Ramos (cell line): Measurements from ENCODE around the gene NUDT3.
"Not testable (repeated sequence)": the region's sequence is repeated elsewhere in the genome, so short reads cannot be mapped to it uniquely, and the experiment has no call there.

Source experiments
- in situ Hi-C: fragments of 300-500 bp; cut with MboI; formaldehyde crosslinking; loops from one replicate; pipeline ENCODE4 v1.14.3; 2022; ENCODE audit warnings: low sequenced_read_pairs; ENCODE audit not compliant: unreplicated experiment

Gene NUDT3

DNA sequence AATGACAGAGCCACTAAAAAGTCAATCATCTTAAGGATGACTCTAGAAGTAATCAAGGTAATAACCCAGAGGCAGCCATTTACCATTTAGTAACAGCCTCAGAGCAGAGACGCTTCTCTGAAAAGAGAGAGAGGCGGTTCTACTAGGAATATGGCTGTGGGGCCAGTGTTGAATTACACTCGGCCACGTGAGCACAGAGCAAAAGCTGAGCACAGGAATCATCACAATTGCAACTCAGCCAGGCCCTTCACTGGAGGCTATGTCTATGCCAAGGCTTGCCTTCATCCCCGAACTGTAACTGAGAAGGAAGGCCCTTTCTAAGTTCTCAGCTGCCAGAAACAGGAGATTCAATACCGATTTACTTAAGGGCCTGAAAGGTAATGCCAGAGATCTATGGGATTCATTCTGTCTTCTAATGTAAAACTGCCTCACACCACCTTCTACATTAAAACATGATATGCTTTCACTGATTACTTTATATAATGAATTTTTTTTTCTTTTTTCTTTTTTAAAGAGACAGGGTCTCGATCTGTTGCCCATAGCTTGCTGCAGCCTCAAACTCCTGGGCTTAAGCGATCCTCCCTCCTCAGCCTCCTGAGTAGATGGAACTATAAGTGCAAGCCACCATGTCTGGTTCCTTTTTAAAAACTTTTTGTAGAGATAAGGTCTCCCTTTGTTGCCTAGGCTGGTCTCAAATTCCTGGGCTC, 67.6 kb downstream of the NUDT3 start:
- in situ Hi-C loops = no loop called here

DNA sequence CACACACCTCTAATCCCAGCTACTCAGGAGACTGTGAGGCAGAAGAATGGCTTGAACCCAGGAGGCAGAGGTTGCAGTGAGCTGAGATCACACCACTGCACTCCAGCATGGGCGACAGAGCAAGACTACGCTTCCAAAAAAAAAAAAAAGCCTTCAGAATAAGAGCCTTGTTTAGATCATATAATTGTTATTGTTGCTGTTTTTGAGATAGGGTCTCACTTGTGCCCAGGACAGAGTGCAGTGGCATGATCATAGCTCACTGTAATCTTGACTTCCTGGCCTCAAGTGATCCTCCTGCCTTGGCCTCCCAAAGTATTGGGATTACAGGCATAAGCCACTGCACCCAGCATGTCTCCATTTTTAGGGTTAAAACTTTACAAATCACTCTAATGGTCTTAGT, 68.2 kb downstream of the NUDT3 start:
- in situ Hi-C loops = not testable (repeated sequence)

DNA sequence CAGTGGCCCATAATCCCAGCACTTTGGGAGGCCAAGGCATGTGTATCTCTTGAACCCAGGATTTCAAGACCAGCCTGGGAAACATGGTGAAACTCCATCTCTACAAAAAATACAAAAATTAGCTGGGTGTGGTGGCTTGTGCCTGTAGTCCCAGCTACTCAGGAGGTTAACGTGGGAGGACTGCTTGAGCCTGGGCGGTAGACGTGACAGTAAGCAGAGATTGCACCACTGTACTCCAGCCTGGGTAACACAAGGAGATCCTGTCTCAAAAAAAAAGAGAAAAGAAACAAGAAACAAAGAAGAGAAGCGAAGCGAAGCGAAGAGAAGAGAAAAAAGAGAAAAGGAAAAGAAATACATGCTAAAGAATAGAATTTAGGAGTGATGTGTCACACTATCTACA, 69.2 kb downstream of the NUDT3 start:
- in situ Hi-C loops = no loop called here

DNA sequence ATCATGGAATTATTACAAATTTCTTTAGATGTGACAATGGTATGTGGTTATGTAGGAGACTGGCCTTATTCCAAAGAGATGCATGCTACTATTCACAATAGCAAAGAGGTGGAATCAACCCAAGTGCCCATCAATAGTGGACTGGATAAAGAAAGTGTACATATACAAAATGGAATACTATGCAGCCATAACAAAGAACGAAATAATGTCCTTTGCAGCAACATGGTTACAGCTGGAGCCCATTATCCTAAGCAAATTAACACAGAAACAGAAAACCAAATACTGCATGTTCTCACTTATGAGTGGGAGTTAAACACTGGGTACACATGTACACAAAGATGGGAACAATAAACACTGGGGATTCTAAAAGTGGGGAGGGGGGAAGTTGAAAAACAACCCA, 69.7 kb downstream of the NUDT3 start:
- in situ Hi-C loops = no loop called here

DNA sequence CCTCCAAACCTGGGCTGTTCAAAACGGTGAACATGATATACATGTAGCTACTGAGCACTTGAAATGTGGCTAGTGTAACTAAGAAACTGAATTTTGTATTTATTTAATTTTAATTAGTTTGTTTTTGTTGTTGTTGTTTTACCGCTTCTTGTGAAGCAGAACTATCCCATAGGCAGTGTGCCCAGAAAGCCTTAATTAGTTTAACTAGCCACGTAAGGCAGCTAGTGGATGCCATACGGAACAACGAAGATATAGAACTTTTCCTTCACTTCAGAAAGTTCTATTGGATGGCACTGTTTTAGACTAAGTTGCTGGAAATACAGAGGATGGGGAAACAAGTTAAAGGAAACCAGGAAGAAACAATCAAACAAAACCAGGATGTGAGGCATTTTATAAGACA, 70.6 kb downstream of the NUDT3 start:
- in situ Hi-C loops = no loop called here

DNA sequence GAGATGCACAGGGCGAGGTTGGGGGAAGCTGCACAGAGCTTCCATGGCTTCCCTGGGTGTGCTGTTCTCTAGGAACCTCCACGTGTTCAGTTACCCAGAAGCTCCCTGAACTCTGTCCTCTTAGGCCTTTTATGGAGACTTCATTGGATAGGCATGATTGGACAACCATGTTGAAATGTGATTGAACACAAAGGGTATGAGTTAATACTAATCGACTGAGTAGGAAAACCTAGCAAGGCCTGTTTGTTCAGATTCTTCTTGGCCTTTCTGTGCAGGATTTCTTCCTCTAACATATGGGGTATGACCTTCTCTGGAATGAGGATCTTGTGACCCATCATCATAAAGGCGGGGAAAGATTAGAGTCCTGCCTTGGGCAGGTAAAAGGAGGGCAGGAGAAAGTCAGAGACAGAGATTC, 73.0 kb downstream of the NUDT3 start:
- in situ Hi-C loops = no loop called here

DNA sequence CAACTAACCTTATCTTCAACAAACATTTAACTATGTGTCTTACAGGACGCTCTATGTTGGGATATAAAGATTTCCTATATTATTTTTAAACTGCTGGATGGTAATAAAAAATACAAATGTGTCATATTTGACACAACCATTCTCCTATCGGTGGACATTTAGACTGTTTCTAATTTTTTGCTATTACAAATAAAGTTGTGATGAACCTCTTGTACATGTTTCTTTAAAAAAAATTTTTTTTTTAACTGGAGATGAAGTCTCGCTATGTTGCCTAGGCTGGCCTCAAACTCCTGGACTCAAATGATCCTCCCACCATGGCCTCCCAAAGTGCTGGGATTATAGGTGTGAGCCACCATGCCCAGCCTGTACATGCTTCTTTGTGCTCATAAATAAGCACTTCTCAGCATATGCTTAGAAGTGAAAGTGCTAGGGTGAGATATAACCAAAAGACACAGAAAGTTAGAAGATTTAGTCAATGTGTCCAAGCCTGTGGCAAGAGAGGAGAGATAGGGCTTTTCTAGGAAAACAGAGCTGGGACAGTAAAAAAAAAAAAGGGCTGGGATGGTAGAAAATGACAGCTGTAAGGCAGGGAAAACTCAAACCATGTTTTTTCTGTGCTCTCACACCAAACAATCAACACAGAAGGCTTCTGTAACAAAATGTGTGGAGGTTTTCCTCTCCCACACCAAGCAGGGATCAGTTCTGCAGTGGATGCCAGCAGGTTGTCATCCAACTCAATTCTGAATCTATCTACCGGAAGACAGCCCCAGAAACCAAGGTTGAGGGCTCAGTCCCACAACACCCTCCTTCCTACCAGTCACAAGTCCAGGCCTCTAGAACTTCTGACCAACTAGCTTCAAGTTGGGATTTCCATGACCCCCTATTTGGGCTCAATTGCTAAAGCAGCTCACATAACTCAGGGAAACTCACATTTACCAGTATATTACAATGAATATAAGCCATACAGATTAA, 73.7 kb downstream of the NUDT3 start:
- in situ Hi-C loops = no loop called here

DNA sequence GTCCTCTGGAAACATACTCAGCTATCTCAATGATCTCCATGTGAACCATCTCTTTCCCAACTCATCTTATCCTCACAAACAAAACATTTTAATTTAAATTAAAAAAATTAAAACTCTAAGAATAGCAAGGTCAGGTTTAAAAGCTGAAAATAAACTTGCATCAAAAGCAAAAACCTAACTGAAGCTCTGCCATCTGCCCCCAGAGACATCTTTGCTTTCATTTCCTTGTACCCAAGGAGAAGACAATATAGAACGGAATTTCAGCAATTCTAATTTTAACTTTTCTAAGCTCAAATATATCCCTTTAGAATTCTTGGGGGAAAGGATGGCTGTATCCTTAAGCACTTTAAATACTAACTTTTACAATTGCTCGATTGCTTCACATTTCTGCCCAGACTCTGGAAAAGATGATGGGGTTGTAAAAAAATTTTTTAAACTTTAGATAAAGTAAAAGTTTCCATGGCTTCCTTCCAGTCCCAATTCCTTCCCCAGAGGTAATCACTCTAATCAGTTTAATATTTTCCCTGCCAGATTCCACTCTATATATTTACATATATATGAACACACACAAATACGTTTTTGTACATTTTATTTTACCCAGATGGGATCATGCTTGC, 74.5 kb downstream of the NUDT3 start:
- in situ Hi-C loops = no loop called here

DNA sequence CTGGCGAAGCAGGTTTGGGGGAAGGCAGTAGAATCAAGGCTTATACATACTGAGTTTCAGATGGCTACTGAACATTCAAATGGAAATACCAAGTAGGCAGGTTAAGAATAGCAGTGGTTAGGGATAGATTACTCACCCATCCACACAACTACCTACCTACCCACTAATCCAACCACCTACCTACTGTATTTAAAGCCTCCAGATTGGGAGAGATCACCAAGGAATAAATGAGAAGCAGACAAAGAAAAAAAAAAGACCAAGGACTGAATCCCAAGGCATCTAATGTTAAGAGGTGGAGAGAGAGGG, 75.3 kb downstream of the NUDT3 start:
- in situ Hi-C loops = no loop called here

DNA sequence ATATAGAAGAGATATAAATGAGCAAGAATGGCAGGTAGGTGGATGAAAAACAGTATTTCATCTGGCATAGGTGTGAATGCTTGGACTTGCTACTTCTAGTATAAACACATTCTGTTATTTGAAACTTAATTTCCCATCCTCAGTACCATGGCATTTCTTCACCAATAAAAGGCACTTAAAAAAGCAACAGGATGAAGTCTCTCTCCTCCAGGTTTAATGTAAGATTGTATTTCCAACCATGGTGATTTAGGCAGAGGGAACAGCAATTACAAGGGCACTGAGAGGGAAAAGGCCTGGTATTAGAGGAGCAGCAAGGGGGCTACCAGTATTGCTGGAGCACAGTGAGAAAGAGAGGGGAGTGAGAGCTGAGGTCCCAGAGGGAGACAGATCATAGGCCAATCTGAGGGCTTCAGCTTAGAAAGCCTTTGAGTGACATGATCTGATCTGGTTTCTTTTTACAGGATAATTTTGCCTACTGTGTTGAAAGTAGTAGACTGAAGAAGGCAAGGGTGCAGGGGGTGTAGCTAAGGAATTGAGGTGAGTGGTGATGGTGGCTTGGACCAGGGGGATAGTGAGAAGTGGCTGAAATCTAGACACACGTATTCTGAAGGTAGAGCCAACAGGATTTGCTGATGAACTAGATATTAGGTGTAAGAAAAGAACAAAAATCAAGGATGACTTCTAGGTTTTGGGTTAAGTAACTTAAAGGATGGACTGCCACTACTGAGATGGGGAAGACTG, 75.9 kb downstream of the NUDT3 start:
- in situ Hi-C loops = no loop called here

DNA sequence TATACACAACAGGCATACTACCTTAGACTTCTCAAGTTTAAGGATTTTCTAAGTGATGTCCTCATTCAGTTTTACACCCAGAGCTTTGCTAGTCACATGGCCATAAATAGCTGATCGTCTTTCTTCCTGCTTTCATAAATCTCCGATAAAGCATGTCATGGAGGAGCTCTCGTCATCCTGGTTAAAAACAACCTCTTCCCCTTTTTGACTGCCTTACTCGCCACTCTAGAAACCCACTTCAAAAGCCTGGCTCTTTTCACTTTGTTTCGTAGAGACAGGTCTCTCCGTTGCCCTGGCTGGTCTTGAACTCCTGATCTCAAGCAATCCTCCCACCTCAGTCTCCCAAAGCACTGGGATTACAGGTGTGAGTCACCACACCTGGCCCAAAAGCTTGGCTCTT, 76.7 kb downstream of the NUDT3 start:
- in situ Hi-C loops = no loop called here

DNA sequence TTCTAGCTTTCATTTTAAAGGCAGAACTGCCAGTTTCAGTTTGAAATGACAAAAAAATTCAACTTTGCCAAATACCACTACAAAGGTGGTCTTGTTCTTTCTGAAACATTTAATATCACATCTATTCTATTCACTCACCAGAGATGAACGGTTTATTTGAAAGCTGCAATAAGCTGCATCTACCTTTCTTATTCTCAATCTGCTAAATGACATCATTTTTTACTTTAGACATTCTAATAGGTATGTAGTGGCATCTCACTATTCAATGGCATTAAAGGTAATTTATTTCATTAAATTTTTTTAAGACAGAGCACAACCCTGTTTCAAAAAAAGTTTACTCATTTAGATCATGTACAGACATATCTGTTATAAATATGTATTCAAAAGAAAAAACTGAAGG, 77.2 kb downstream of the NUDT3 start:
- in situ Hi-C loops = no loop called here

DNA sequence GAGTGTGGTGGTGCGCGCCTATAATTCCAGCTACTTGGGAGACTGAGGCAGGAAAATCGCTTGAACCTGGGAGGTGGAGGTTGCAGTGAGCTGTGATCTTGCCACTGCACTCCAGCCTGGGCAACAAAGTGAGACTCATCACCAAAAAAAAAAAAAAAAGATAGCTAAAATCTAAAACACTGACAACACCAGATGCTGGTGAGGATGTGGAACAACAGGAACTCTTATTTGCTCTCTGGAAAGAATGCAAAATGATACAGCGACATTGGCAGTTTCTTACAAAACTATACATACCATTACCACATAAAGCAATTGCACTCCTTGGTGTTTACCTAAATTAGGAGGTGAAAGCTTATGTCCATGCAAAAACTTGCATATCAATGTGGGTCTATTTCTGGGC, 80.2 kb downstream of the NUDT3 start:
- in situ Hi-C loops = no loop called here

DNA sequence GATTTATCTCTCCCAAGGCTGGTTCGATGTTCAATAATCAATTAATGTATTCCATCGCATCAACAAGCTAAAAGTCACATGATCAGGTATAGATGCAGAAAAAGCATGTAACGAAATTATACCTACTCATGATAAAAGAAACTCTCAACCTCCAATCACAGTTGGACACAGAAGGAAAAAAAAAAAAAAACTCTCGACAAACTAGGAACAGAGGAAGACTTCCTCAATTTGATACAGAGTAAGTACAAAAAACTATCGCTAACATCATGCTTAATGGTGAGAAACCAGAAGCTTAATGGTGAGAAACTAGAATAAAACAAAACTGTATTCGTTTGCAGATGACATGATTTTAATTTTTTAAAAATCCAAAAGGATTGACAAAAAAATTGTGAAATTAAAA, 81.7 kb downstream of the NUDT3 start:
- in situ Hi-C loops = no loop called here

DNA sequence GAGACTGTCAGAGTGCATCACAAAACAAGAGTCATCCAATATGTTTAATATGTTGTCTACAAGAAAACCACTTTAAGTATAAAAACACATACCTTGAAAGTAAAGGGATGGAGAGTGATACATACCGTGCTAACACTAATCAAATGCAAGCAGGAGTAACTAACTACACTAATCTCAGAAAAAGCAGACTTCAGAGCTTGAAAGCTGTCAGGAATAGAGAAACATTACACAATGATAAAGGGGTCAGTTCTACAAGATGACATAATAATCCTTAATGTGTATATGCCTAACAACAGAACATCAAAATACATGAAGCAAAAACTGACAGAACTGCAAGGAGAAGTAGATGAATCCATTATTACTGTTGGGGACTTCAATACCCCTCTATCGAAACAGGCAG, 84.0 kb downstream of the NUDT3 start:
- in situ Hi-C loops = no loop called here

DNA sequence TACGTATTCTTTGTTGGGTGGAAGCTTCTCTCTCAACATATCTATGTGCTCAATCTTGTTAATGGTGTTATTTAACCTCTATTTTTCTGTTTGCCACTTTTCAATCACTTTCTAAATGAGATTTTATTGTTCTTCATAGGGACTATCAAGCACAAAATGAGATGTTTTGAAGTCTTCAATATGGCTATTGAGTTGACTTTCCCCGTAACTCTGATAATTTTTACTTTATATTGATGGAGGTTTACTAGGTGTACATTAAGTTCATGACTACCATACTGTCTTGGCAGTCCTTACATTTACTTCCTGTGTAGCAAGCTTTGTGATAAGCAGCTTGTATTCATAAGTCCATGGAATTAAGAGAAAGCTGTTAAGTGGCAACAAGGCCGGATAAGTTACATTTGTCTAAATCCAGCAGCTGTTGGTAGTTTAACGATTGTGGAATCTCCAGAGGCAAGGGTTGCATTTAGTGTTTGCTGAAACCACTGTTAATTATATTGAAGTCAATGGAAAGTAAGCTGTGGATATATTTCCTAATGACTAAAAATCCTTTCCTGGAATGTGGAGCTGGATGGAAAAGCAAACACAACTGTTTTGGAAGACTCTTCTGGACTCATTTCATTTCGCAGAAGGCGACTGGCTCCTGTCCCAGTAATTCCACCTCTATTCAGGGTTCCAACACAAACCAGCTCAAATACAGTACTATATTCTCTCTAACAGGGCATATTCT, 86.3 kb downstream of the NUDT3 start:
- in situ Hi-C loops = no loop called here

DNA sequence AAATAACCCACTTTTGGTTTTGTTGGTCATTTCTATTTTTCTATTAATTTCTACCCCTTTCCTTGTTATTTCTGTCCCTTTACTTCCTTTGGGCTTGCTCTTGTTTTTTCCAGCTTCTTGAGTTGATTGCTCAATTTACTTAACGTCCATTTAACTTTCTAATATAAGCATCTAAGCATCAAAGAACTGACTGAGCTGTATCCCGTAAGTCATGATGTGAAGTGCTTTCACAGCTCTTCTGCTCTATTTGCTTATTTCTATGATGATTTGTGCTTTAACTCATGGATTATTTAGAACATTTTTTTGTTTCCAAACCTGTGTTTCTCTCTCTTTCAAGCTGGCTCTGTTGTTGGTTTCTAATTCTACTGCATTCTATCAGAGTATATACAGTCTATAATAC, 87.0 kb downstream of the NUDT3 start:
- in situ Hi-C loops = no loop called here

DNA sequence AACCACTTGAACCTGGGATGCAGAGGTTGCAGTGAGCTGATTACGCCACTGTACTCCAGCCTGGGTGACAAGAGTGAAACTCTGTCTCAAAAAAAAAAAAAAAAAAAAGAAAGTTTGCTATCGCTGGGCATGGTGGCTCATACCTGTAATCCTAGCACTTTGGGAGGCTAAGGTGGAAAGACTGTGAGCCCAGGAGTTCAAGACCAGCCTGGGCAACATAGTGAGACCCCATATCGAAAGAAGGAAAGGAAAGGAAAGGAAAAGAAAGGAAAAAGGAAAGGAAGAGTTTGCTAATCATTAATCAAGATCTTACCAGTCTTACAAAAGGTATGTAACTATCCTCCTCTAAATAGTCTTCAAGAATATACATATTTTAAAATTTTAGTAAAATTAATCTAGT, 88.3 kb downstream of the NUDT3 start:
- in situ Hi-C loops = no loop called here

DNA sequence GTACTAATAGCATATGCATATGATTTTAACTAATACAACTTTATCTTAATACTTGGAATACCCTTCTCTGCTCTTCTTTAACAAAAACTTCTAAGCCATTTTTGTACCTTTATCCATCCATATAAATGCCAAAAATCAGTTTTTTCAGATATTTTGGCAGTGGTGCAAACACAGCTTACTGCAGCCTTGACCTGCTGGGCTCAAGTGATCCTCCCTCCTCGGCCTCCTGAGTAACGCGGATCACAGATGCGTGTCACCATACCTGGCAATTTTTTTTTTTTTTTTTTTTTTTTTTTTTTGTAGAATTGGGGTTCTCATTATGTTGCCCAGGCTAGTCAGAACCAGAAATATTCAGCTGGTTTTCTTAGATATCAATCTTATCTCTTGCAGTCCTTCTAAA, 89.5 kb downstream of the NUDT3 start:
- in situ Hi-C loops = no loop called here

DNA sequence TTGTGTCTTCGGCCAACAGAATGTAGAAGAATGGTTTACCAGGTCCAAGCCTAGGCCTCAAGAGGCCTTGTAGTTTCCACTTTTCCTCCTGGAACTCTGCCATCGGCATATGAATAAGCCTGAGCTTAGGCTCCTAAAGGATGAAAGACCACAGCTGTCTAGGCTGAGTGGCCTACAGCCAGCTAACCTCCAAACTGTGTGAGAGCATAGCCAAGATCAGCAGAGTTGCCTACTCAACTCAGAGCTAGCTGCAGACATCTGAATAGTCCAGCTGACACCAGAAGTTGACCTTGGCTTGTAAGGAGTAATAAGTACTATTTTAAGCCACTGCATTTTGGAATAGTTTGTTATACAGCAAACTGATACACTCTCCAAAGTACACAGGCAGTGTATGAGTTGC, 91.1 kb downstream of the NUDT3 start:
- in situ Hi-C loops = no loop called here
